HG03045 (cell line): ENCODE data around the gene PSAPL1.

Experiments
- ATAC-seq: cut with Tn5 transposase; IDR thresholded peaks from one replicate; pipeline ENCODE4 v1.9.1; 2021; ENCODE audit warnings: mild to moderate bottlenecking, moderate library complexity; ENCODE audit not compliant: unreplicated experiment

PSAPL1 gene

DNA sequence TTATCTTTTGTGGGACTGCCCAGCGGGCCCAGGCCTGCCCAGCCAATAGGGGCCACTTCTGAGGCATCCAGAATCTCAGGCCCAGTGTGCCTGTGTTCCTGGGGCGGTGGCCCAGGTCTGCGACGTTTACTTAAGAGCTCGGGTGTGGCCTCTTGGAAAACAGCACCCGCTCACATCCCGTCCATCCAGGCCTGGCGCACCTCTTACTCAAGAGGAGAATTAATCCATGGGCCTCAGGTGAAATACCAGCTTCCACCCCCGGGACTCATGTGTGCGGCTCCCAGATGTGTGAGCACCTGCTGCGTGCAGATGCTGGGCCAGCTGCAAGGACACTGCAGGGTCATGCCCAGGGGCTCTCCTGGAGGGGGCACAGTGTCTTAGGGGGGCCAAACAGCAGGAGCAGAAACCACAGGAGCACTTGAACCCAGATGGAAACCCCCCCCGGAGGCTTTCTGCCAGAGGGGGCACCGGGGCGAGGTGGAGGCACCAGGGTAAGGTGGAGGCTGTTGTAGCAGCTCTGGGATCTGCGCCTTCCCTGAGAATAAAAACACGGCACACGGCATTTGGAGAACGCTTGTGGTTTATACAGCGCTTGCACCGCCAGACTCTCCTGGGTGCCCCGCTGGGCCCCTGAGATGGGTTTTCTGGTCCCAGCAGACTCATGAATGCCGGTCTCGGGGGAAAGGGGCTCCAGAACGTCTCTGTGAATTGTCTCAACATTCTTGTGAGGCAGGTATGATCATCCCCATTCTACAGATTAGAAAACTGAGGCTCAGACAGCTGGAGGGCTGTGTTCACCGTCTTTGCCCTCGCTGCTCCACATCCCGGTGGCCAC lies 2.8 kb downstream of the PSAPL1 start:
- ATAC-seq, result no peak

DNA sequence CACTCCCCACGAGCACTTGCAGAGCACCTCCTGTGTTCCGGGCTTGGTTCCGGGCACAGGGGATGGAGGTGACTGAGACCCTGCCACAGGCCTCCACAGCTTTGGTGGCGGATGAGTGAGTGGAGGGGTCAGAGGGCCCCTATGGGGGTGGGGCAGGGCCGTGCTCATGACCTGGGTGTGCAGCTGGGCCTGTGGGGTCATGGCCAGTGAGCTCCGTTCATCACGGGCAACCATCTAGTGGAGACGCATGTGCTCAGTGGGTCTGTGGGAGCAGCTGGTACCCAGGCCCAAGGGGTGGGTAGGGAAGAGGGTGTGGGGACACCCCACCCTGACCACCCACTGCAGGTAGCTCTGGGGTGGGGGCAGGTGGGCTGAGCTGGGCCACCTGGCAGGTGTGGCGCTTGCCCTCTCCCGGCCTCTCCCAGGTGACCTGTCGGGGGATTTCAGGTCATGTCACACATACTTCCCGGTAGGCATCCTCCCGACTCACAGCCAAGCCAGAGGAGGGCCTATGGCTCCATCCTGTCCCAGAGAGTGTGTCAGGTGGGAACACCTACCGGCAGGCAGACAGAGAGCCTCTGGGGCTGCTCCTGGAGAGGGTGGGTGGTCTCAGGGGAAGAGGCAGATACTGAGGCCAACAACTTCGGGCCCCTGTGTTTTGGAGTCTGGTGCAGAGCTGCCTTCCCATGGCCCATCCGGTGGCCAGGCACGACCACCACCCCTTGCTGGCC lies 3.6 kb downstream of the PSAPL1 start:
- ATAC-seq, result no peak

DNA sequence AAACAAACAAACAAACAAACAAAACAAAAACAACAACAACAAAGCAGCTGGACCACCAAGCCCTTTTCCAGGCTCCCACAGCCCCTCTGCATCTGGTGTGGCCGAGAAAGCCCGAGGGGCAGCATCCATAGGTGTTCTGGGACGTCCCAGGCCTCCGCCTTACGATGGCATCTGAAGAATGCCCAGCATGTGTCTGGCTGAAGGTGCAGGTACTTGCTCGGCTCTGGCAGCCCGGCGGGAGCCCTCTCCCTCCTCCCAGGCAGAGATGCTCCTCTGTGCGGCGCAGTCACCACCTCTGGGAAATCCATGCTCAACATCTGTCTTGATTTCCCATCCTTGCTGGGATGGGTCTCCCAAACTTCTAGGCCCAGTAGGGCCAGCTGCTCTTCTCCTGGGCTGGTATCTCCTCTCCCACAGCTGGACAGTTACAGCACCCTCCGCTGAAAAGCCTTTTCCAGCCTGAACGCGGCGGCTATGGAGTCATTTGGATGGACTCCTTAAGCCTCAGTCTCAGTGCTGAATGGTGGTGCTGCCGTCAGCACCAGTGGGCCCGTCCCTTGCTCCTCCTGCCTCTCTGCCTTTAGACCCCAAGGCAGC lies 4.3 kb downstream of the PSAPL1 start:
- no peak for ATAC-seq

DNA sequence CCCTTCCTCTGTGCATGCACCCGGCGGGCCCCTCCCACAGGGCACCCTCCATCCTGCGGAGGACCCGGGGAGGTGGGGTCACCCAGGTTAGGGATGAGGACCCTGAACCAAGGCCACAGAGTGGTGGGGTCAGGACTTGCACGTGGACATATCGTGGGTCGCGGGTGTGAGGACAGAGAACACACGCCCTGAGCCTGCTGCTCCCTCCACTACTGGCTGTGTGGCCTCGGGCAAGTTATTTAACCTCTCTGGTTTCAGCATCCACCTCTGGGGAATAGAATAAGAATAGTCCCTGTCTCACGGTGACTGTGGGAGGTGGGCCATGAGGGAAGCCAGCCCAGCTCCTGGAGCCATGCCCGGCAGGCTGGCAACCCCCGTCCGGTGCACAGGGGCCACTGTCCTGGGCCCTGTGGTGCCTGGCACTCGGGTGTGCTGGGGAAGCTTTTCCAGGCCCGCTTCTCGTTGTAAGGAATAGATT lies 5.1 kb downstream of the PSAPL1 start:
- no peak for ATAC-seq

- no peak for ATAC-seq
Measured at GRCh38 chr4:7429069-7429416, 5.7 kb downstream of the PSAPL1 start.

DNA sequence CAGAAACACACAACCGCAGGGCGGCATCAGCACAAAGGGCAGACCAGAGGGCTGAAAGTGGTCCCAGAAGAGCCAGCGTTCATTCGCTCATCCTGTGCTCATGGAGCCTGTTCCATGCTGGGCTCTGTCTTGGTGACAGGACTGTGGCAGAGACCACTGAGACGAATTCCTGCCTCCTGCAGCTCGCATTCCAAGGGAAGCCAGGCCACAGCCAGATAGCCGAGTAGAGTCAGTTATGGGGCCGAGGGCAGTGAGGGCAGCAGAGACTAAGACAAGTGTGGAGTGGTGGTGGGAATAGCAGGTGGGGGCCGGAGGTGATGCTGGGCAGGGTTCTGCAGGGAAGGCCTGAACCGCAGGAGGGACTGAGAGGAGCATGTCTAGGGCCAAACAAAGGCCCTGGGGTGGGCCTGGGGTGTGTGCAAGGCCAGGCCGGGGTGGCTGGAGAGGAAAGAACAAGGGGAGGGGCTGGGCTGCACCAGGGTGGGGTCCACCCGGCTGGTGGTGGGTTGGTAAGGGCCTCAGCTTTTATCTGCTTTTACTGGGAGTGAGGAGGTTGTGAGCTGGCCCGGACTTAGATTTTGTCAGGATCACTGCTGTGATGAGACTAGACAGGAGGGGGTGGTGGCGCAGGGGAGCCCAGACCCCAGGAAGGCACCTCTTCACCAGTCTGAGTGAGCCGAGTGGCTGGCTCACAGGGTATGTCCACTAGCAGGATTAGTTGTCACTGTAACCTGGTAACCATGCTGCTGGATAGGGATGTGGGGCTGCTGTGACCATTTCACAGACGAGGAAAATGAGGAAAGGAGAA lies 6.3 kb downstream of the PSAPL1 start:
- no peak for ATAC-seq

- ATAC-seq, result no peak
Measured at GRCh38 chr4:7427831-7428260, 6.9 kb downstream of the PSAPL1 start.

- no peak for ATAC-seq
Measured at GRCh38 chr4:7427361-7427760, 7.4 kb downstream of the PSAPL1 start.

DNA sequence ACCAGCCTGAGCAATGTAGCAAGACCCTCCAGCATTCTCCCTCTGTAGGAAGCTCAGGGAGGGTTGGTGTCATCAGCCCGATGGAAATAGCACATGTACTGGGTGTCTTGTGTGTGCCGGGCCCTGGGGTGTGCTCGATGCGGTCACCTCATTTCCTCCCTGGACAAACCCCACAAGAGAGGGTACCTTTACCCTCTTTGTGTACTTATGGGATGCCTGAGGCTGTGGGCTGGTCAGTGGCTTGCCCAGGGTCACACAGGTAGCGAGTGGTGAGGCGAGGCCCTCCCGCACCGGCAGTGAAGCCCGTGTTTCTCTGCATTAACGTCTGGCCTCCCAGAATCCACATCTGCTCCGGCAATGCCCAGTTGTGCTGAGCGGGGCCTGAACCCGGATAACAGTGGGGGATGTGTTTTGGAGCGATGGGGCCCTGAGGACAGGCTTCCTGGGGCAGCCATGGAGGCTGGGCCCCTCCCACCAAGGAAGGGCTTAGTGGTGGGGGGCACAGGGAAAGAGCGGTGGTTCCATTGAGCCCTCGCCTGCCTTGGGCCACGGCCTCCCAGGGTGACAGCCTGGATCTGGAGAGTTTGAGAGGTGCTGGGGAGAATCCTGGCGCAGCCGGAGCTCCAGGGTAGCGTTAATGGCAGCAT lies 8.1 kb downstream of the PSAPL1 start:
- no peak for ATAC-seq

GRCh38 chr4:7425591-7426468 lies 8.9 kb downstream of the PSAPL1 start:
- ATAC-seq, result no peak

DNA sequence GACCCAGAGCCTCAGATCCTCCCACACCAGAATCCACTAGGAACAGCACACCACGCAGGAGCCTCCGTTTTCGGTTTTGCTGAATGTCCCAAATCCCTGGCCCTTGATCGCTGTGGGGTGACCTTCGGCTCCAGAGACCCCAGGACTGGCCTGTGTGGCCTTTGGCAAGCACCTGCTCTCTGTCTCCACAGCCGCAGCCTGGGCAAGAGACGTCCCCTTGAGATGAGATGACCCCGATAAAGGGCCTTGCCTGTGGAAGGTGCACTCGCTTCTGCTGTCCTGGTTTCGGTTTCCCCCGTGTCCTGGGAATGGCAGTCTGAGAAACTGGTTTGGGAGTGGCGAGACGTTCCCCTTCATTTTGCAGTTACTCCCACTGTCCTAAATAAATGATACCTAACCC lies 9.6 kb downstream of the PSAPL1 start:
- no peak for ATAC-seq

DNA sequence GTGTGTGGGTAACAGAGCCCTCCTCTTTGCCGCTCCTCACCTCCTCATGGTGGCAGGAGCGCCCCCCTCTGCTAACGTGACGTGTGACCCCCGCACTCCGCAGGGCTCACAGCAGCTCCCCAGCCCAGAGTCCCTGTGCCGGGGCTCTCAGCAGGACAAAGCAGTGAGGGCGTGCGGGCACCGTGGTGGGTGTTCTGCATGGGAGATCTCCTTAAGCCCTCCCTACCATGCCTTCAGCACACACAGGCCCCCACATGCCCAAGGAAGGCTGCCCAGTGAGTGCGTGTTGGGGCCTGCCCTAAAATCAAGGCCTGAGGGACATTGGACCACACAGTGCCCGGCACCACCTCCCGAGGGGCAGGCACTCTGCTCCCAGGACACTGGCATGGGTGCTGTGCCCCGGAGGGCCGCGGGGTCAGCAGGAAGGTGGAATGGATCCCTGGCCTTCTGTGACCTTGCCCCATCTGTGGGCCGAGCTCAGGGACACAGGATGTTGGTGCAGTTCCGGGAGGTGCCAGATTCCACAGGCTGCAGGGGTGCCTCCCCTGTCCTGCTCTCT lies 10.1 kb downstream of the PSAPL1 start:
- ATAC-seq, result no peak

DNA sequence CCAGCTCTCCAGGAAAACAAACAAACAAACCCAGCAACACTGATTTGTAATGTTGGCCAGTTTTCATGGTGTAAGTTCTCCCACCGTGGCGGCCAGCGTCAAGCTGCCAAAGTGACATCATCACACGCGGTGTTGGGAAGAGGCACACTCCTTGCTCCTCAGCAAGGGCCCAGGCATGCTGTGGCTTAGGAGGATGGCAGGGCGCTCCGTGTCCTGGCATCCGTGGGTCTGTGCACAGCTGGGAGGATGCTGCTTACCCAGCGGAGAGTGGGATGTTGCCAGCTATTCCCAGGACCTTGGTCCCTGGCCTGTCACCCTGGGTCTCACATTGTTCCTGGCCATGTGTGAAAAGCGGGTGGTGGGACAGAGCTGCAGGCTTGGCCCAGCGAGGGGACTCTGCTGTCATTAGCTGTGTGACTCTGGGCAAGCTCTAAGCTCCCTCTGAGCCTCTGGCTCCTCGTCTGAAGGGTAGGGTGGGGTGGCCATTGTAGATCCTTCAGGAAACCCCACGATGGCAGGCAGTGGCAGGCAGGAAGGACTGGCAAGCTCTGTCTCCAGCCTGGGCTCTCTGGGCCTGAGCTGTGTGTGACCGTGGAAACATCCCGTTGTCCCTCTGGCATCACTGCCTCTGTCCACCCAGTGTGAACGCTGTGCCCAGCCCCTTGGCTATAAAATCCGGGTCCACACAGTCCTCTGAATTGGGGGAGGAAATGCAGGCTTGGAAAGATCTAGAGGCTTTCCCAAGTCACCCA lies 10.8 kb downstream of the PSAPL1 start:
- ATAC-seq, result no peak

DNA sequence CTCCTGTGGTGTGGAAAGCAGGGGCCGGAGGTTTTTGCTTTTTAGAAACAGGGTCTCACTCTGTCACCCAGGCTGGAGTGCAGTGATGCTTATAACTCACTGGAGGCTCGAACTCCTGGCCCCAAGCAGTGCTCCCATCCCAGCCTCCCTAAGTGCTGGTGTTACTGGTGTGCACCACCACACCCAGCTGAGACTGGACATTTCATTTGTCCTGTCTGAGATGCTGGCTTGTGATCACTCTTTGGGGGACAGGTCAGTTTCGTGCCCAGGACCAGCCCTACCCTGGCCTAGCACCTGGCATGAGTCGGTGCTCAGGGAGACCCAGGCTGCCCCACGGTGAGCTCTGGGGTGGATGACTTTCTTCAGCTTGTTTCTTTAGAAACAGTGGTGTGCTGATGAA lies 11.3 kb downstream of the PSAPL1 start:
- ATAC-seq, result no peak

GRCh38 chr4:7422898-7423180 lies 11.9 kb downstream of the PSAPL1 start:
- ATAC-seq, result no peak

GRCh38 chr4:7422151-7422897 lies 12.4 kb downstream of the PSAPL1 start:
- ATAC-seq, result no peak

DNA sequence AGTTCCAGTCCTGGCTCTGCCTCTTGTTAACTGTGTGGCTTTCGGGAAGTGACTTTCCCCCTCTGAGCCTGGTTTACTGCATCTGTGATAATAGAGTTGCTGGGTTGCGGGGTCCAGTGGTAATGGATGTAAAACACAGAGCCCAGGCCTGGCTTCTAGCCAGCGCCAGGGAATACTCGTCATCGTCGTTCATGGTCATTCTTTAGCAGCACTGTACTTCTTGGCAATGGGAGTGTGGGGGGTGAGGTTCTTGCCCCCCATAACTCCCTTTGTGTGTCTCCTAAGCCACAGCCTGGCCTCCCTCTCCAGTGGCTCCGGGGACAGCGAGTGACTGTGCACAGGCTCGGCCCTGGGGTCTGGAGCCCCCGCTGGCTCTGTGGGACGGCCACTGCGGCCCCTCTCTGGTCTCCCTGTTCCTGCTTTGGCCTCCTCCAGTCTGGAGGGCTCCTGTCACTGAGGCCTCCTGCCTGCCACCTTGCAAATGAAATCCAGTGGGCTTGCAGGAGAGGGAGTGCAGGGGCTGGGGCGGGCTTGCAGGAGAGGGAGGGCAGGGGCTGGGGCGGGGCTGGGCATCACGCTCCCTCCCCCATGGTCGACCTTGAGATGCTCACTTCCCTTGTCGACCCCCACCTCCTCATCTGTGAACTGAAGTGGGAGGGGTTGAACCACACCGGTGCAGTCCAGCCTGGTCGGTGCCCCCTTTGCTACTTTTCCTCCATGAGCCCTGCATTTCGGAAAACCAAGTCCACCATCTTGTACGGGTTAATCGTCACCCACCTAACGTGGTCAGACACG lies 13.2 kb downstream of the PSAPL1 start:
- ATAC-seq, result no peak
